ENCODE data around the gene NINJ1.
A peak's percentile ranks its signal among the peaks of the same experiment; 100 is the strongest.

The NINJ1 gene

DNA sequence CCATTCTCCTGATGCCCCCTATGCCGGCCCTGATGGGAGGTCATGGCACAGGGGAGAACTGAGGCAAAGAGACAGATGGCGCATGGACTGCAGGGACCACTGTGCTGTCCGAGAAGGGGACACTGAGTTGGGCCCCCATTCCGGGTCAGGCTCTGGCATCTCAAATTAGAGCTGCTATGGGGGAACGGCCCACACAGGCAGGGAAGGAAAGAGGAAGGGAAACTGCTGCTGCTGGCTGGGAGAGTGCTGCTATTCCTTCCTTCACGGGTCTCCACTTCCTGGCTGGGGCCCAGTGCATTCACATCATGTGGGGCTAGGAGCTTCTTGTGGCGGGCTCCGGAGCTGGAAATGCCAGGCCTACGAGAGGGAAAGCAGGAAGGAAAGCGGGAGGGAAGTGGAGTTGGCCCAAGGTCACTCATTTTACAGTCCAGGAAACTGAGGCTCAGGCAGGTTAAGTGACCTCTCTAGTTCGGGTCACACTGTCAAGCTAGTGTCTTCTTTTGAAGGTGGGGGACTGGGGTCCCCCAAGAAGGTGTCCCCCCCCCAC lies 39.3 kb downstream of the NINJ1 start:
- H3K27me3 Mint-ChIP-seq, result no peaks in the 10 kb centered on the region
- peaks cover 7% of the 10 kb centered on the region for H3K36me3 Mint-ChIP-seq
- peaks cover 75% of the 10 kb centered on the region for H3K4me1 Mint-ChIP-seq
- H3K4me3 Mint-ChIP-seq, result peak overlapping the region; percentile 87
- H3K27ac Mint-ChIP-seq, result peak overlapping the region; percentile 95
- peaks cover 4% of the 10 kb centered on the region for H3K9me3 Mint-ChIP-seq

DNA sequence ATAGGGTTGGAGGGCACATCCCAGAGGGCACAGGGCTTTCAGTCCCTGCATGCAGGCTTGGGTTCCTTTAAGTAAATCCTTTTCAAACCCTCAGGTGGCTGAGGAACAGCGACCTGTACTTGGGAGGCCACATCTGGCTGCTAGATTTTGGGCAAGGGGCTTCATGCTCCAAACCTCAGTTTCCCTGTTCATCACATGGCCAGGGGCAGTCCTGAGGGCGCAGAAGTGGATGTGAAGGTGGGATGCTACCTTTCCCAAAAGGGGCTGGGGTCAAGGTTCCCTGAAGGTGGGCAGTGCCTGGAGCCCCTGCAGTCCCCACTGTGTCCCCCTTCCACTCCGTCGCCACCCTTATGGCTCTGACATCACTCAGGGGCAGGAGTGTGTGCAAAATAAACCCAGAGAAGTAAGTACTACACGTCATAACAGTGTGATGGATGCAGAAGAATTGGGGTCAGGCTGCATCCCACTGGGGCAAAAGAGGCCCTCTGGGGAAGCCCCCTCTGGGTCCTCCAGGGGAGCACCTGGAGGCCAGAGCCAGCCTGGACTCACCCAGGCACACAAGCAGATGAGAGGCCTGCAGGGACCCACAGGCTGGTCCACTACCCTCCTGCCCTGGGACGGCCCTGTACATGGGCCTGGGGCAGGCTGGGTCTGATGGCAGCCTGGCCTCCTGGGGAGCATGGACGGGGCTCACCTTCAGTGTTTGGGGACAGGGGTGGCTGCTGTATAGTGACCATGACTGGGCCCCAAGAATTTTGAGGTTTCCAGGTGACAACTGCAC lies 40.0 kb downstream of the NINJ1 start:
- Mint-ChIP-seq H3K4me3 (peak overlapping the region; percentile 87), H3K9me3 (peaks cover 4% of the 10 kb centered on the region), H3K27me3 (no peaks in the 10 kb centered on the region), H3K27ac (peak overlapping the region; percentile 95), H3K4me1 (peaks cover 77% of the 10 kb centered on the region), H3K36me3 (peaks cover 7% of the 10 kb centered on the region)

DNA sequence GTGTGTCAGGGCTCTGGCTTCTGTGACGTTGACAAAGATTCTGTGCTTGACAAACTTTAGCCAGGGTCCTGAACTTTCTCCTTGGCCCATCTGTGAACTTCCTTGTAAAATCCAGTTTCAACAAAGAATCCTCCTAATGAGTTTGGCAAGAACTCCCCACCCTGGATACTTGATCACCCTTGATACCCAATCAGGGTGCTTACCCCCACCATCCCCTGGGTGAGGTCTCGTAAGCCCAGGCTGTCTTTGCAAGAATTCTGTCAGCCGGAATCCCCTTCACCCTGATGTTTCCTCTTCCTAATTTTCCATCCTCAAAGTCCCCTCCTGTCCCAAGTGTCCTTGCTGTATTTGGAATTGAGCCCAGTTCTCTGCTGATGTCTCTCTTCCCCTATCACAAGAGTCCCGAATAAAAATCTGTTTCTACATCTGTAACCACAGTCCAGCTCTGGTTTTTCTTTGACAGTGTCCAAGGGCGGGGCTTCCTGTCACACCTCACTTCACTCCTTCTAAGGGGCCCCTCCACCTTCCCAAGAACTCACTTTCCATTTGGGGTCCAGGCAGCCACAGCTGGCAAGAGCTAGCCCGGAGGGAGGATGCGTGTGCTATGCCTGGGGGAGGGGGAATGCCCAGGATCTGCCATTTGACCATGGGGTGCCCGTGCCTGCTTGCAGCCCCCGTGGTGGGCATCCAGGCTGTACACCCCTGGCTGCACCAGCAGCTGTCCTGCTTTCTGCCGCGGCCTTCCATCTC lies 40.7 kb downstream of the NINJ1 start:
- Mint-ChIP-seq H3K4me1 (peaks cover 76% of the 10 kb centered on the region), H3K27ac (peak overlapping the region; percentile 95), H3K4me3 (peak overlapping the region; percentile 55), H3K36me3 (peaks cover 7% of the 10 kb centered on the region), H3K9me3 (peaks cover 4% of the 10 kb centered on the region), H3K27me3 (no peaks in the 10 kb centered on the region)

DNA sequence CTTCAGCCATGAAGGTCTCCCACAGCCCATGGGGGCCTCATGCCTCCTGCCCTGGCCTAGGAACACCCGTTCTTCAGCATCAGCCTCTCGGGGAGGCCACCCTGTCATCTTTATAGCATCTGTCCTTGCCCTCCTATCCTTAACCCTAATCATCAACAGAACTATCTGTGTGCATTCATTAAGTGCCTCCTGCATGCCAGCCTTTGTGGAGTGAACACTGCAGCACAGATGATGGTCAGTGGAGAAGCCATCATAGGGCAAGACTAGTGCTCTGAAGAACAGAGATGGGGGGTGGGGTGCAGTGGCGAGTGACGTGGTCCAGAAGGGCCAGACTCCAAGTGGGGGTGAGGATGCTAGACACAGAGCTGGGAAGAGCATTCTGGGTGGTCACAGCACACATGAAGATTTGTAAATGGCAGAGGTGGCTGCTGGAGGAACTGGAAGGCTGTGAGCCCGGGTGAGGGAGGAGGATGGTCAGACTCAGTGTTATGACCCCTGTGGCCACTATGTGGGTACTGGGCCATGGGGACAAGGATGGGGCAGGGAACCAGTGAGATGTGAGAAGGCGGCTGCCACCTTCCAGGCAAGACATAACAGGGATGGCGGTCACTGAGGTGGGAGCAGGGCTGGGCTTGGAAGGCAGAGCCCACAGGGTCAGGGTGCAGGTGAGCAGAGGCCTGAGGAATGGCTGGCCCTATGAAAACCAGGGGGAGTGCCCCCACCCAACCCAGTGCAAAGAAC lies 41.6 kb downstream of the NINJ1 start:
- no peak overlapping the region for H3K4me3 Mint-ChIP-seq
- peaks cover 4% of the 10 kb centered on the region for H3K9me3 Mint-ChIP-seq
- peaks cover 68% of the 10 kb centered on the region for H3K4me1 Mint-ChIP-seq
- H3K36me3 Mint-ChIP-seq, result peaks cover 7% of the 10 kb centered on the region
- peak overlapping the region; percentile 97 for H3K27ac Mint-ChIP-seq
- no peaks in the 10 kb centered on the region for H3K27me3 Mint-ChIP-seq

DNA sequence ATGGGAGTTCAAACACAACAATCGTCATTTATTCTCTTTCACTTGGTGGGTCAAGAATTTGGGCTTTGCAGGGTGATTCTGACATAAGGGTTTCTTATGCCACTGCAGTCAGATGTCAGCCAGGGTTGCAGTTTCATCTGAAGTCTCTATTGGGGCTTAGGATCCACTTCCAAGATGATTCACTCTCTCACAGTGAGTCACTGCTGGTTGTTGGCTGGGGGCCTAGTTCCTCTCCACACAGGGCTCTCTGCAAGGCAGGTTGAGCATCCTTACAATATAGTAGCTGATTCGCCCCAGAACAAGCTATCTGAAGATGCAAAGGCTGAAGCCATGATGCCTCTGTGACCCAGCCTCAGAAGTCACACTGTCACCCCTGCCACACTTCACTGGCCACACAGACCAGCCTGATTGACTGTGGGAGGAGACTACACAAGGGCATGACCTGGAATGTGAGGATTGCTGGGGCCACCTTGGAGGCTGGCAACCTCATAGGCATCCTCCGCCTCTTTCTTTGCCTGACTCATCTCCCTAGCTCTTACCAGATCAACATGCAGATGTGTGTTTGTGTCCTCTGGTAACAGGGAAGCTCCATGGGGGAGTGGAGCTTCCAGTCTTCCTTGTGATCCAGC lies 42.5 kb downstream of the NINJ1 start:
- H3K4me1 Mint-ChIP-seq, result peaks cover 62% of the 10 kb centered on the region
- peaks cover 4% of the 10 kb centered on the region for H3K9me3 Mint-ChIP-seq
- peak overlapping the region; percentile 60 for H3K4me3 Mint-ChIP-seq
- H3K27ac Mint-ChIP-seq, result peak overlapping the region; percentile 97
- H3K36me3 Mint-ChIP-seq, result peaks cover 12% of the 10 kb centered on the region
- H3K27me3 Mint-ChIP-seq, result no peaks in the 10 kb centered on the region

DNA sequence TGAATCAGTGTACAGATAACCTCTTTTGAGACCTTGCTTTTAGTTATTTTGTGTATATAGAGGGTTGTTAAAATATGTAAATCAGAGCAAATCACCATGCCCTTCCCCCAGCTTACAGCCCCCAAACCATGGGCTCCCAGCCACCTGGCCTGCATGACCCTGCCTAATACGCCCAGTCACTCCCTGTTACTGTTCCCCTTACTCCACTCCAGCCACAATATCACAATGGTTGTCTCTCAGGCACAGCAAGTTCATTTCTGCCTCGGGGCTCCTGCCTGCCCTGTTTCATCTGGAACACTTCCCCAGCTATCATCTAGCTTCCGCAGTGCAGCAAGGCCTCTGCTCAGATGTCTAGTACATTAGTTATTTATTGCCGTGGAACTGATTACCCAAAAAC lies 43.0 kb downstream of the NINJ1 start:
- Mint-ChIP-seq H3K36me3 (peaks cover 14% of the 10 kb centered on the region), H3K27ac (peak overlapping the region; percentile 97)

DNA sequence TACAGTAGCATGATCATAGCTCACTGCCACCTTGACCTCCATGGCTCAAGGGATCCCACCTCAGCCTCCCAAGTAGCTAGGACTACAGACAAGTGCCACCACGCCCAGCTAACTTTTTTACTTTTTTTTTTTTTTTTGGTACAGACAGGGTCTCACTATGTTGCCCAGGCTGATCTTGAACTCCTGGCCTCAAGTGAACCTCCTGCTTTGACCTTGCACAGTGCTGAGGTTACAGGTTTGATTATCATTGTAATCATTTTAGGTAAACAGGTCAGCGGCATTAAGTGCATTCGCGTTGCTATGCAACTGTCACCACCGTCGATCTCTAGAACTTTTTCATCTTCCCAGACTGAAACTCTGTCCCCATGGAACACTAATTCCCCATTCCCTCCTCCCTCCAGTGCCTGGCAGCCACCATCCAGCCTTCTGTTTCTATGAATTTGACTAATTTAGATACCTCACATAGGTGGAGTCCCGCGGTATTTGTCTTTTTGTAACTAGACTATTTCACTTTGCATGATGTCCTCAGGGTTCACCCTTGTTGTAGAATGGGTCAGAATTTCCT lies 43.9 kb downstream of the NINJ1 start:
- H3K36me3 Mint-ChIP-seq, result peaks cover 19% of the 10 kb centered on the region
- H3K4me1 Mint-ChIP-seq, result peaks cover 62% of the 10 kb centered on the region
- H3K27ac Mint-ChIP-seq, result peak overlapping the region; percentile 81
- no peak overlapping the region for H3K4me3 Mint-ChIP-seq
- no peaks in the 10 kb centered on the region for H3K27me3 Mint-ChIP-seq
- H3K9me3 Mint-ChIP-seq, result peaks cover 4% of the 10 kb centered on the region

More for the DNA sequence above, 43.0 kb downstream of the NINJ1 start:
- no peaks in the 10 kb centered on the region for H3K27me3 Mint-ChIP-seq
- peak overlapping the region; percentile 60 for H3K4me3 Mint-ChIP-seq
- H3K4me1 Mint-ChIP-seq, result peaks cover 62% of the 10 kb centered on the region
- peaks cover 4% of the 10 kb centered on the region for H3K9me3 Mint-ChIP-seq

DNA sequence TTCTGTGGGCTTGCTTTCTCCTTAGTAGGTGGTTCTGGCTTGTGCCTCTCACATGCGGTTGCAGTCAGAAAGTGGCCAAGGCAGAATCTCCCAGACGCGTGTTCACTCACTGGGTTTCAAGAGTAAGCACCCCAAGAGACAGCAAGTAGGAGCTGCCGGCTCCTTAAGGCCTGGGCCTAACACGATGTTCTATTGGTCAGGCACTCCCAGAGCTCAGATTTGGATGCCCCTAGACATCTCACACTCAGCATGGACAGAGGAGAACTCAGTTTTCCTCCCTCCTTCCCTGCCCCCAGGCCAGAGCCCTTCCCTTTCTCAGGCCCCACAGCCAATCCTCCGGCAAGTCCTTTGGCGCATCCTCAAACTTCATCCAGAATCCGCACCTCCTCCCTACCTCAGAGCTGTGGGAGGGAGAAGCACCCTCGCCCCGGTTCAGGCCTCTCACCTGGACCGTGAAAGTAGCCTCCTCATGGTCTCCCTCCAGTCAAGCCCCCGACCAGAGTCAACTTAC lies 44.5 kb downstream of the NINJ1 start:
- no peaks in the 10 kb centered on the region for H3K27me3 Mint-ChIP-seq

DNA sequence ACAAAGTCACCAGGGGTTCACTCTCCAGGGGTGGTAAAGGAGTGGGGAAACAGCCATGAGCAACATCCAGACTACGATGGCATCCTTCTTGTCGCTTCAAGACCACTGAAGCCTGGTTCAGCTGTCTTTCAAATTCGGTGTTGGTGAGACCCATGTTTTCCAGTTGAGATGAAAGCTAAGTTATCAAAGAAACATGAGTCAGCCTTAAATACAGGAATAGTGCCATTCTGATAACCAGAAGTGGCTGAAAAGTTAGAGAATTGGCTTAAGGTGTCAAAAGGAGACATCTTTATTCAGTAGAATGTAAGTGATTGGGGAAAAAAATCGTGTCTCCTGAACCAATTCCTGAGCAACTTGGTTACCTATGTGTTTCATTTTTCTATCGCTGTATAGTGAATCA lies 45.0 kb downstream of the NINJ1 start:
- H3K4me3 Mint-ChIP-seq, result no peak overlapping the region

More for the DNA sequence above, 44.5 kb downstream of the NINJ1 start:
- H3K9me3 Mint-ChIP-seq, result peaks cover 4% of the 10 kb centered on the region
- H3K36me3 Mint-ChIP-seq, result peaks cover 19% of the 10 kb centered on the region
- H3K27ac Mint-ChIP-seq, result peak overlapping the region; percentile 51
- H3K4me3 Mint-ChIP-seq, result no peak overlapping the region
- peaks cover 55% of the 10 kb centered on the region for H3K4me1 Mint-ChIP-seq

DNA sequence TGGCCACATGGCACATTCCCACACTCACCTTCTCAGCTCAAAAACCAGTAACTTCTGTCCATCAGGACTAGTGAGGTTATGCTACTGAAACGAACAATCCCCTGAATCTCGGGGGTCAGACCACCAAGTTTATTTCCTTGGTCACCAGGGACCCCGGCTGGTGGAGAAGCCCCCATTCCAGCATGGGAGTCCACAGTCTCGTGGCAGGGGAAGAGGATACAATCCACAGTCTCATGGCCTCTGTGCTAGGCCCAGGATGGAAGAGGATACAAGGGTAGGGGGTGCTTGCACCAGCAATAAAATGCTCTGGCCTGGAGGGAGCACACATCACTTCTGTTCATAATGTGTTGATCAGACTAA lies 45.4 kb downstream of the NINJ1 start:
- H3K4me1 Mint-ChIP-seq, result peaks cover 50% of the 10 kb centered on the region
- H3K4me3 Mint-ChIP-seq, result no peak overlapping the region
- peaks cover 21% of the 10 kb centered on the region for H3K36me3 Mint-ChIP-seq
- H3K9me3 Mint-ChIP-seq, result peaks cover 4% of the 10 kb centered on the region
- H3K27me3 Mint-ChIP-seq, result no peaks in the 10 kb centered on the region
- peak overlapping the region; percentile 86 for H3K27ac Mint-ChIP-seq

More for the DNA sequence above, 45.0 kb downstream of the NINJ1 start:
- Mint-ChIP-seq H3K4me1 (peaks cover 50% of the 10 kb centered on the region), H3K27me3 (no peaks in the 10 kb centered on the region), H3K9me3 (peaks cover 4% of the 10 kb centered on the region), H3K27ac (peak overlapping the region; percentile 17), H3K36me3 (peaks cover 19% of the 10 kb centered on the region)

DNA sequence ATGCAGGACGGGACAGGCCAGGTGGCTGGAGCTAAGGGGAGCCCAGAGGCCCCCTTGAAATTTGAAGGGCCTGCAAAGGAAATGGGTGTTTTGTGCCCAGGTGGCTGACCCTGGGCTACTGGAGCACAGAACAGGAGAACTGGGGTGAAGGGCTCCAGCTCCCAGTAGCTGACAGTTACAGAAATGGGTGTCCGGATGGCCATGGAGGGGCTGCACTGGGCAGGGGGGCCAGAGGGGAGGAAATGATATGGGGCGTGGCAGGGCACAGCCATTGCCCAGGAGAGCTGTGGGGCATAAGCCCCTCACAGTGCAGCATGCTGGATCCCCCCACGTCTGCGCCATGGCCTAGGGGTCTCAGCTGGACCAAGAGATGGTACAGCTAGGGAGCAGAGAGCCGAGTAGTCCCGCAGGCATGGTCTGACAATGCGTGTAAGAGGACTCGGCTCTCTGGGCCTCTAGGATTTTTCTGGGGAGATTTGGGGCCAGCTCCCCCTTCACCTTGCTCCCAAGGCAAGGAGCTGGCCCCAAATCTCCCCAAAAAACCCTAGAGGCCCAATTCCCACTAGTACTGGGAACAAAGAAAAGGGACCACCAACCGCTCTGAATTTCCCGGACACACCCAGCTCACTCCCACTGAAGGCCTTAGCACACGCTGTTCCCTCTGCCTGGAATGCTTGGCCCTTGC lies 45.9 kb downstream of the NINJ1 start:
- H3K27ac Mint-ChIP-seq, result peak overlapping the region; percentile 87
- no peaks in the 10 kb centered on the region for H3K27me3 Mint-ChIP-seq
- H3K4me1 Mint-ChIP-seq, result peaks cover 49% of the 10 kb centered on the region
- H3K36me3 Mint-ChIP-seq, result peaks cover 22% of the 10 kb centered on the region
- no peak overlapping the region for H3K4me3 Mint-ChIP-seq
- H3K9me3 Mint-ChIP-seq, result peaks cover 4% of the 10 kb centered on the region

DNA sequence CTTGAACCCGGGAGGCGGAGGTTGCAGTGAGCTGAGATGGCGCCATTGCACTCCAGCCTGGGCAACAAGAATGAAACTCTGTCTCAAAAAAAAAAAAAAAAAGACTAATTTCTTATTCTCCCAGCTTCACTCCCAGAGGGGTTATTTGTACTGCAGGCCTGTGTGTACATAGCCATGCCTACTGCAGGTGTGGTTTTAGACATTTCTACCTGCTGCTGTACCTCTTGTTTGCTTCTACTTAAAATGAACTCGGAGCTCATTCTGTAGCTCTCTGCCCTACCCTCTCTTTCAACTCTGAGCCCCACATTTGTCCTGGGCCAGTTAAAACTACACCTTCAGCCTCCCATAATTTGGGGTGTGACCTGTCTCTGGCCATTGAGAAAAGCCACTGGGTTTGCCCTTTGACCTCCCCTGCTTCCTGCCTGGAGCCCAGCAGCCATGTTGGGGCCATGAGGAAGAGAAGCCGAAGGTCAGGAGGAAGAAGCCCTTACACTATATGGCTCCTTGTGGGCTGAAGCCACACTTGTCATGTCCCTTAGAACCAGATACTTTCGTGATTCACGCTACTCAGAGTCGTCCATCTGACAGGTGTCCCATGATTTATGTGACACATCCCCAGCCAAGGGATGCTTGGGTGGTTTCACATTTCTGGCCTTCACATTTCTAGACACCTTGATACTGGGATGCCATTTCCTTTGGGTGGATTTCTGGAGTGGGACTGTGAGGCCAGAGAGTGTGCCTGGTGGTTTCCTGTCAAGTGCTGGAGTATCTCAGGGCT lies 47.4 kb downstream of the NINJ1 start:
- H3K27ac Mint-ChIP-seq, result peak overlapping the region; percentile 19

DNA sequence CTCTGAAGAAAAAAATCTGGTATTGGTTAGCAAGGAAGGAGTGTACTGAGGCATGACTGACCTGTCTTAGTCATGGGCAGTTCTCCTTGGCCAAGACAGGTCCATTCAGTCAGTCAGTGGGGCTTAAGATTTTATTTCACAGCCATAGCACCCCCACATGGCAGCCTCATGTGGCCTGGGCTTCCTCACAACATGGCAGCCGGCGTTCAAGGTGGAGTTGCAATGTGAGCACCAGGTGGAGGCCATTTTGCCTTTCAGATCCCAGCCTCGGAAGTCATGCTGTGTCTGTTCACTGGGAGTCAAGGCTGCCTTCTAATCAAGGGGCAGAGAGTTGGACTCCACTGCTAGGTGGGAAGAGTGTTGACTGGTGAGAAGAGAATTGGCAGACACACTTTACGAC lies 48.4 kb downstream of the NINJ1 start:
- H3K4me1 Mint-ChIP-seq, result peaks cover 44% of the 10 kb centered on the region
- no peak overlapping the region for H3K4me3 Mint-ChIP-seq
- no peaks in the 10 kb centered on the region for H3K27me3 Mint-ChIP-seq
- no peak overlapping the region for H3K27ac Mint-ChIP-seq
- peaks cover 20% of the 10 kb centered on the region for H3K36me3 Mint-ChIP-seq
- no peaks in the 10 kb centered on the region for H3K9me3 Mint-ChIP-seq

More for the DNA sequence above, 47.4 kb downstream of the NINJ1 start:
- Mint-ChIP-seq H3K9me3 (peaks cover 4% of the 10 kb centered on the region), H3K36me3 (peaks cover 25% of the 10 kb centered on the region), H3K4me3 (no peak overlapping the region), H3K4me1 (peaks cover 43% of the 10 kb centered on the region), H3K27me3 (no peaks in the 10 kb centered on the region)

Data from activated naive CD4-positive, alpha-beta T cell treated with anti-CD3 and anti-CD28 coated beads, Interleukin-2, amount 50 U/mL, for 24 hours (primary cell).